Kasumi-1 (cell line): ENCODE results near the gene WWOX.

Experiments
- DNase-seq, 2 experiments: peaks; one replicate each; lab custom pipeline; 2025; lab: John Stamatoyannopoulos, UW

Gene WWOX

GRCh38 chr16:78473031-78473699 is 373.7 kb downstream of the WWOX start:
- DNase-seq = no peak

GRCh38 chr16:78474762-78475161 is 375.3 kb downstream of the WWOX start:
- DNase-seq = no peak

- DNase-seq = no peak
Measured at GRCh38 chr16:78476615-78477014, 377.2 kb downstream of the WWOX start.

- DNase-seq = peak in 1 of 2 experiments; percentile 19
Measured at GRCh38 chr16:78478267-78478861, 378.9 kb downstream of the WWOX start.

GRCh38 chr16:78479723-78480122 is 380.3 kb downstream of the WWOX start:
- DNase-seq = no peak

GRCh38 chr16:78480588-78480987 is 381.1 kb downstream of the WWOX start:
- no peak for DNase-seq

- DNase-seq = no peak
Measured at GRCh38 chr16:78483124-78483992, 383.9 kb downstream of the WWOX start.

GRCh38 chr16:78484509-78485058 is 385.1 kb downstream of the WWOX start:
- DNase-seq = no peak

- no peak for DNase-seq
Measured at GRCh38 chr16:78485188-78485916, 385.9 kb downstream of the WWOX start.

- no peak for DNase-seq
Measured at GRCh38 chr16:78485917-78486257, 386.4 kb downstream of the WWOX start.

GRCh38 chr16:78487471-78487870 is 388.0 kb downstream of the WWOX start:
- DNase-seq = no peak

GRCh38 chr16:78489072-78489471 is 389.6 kb downstream of the WWOX start:
- no peak for DNase-seq

GRCh38 chr16:78489631-78490030 is 390.2 kb downstream of the WWOX start:
- DNase-seq = no peak

- no peak for DNase-seq
Measured at GRCh38 chr16:78490431-78490830, 391.0 kb downstream of the WWOX start.

- DNase-seq = no peak
Measured at GRCh38 chr16:78490847-78491246, 391.4 kb downstream of the WWOX start.

- no peak for DNase-seq
Measured at GRCh38 chr16:78493573-78493972, 394.1 kb downstream of the WWOX start.

- no peak for DNase-seq
Measured at GRCh38 chr16:78494105-78494504, 394.7 kb downstream of the WWOX start.

GRCh38 chr16:78494674-78495073 is 395.2 kb downstream of the WWOX start:
- no peak for DNase-seq

GRCh38 chr16:78496189-78496588 is 396.7 kb downstream of the WWOX start:
- DNase-seq = no peak

GRCh38 chr16:78499399-78499798 is 399.9 kb downstream of the WWOX start:
- no peak for DNase-seq

- DNase-seq = no peak
Measured at GRCh38 chr16:78500659-78501270, 401.3 kb downstream of the WWOX start.

GRCh38 chr16:78501744-78502143 is 402.3 kb downstream of the WWOX start:
- DNase-seq = no peak
